ENCODE results near the gene PPIP5K2.

PPIP5K2 gene

GRCh38 chr5:103127292-103127817, 7.3 kb downstream of the PPIP5K2 start:
- POLR2A ChIA-PET: no interaction called here
- no peak for TF ChIP-seq FOXK2 (IDR thresholded peaks at IDR 0.05)
- no peak for TF ChIP-seq PKNOX1 (IDR thresholded peaks at IDR 0.05)
- no peak for TF ChIP-seq FOXM1 (IDR thresholded peaks at IDR 0.05; ENCODE audit: borderline replicate concordance)
- TF ChIP-seq BHLHE40 (IDR thresholded peaks at IDR 0.05; ENCODE audit: borderline replicate concordance): no peak
- no peak for TF ChIP-seq TARDBP (IDR thresholded peaks at IDR 0.05)
- no peak for TF ChIP-seq NFRKB (IDR thresholded peaks at IDR 0.05)
- no peak for TF ChIP-seq LEF1 (IDR thresholded peaks at IDR 0.05; ENCODE audit: borderline replicate concordance)
- TF ChIP-seq FOXA1 (IDR thresholded peaks at IDR 0.05): no peak
- no peak for TF ChIP-seq ELF4 (IDR thresholded peaks at IDR 0.05)
- no peak for TF ChIP-seq ZNF384 (IDR thresholded peaks at IDR 0.05)
- TF ChIP-seq CTBP1 (IDR thresholded peaks at IDR 0.05; ENCODE audit: borderline replicate concordance): no peak
- TF ChIP-seq L3MBTL2 (conservative IDR thresholded peaks at IDR 0.05): no peak
- no peak for TF ChIP-seq ARNT (IDR thresholded peaks at IDR 0.05)
- TF ChIP-seq HDGF (IDR thresholded peaks at IDR 0.05; ENCODE audit: borderline replicate concordance): no peak
- TF ChIP-seq SUZ12 (IDR thresholded peaks at IDR 0.05): no peak
- no peak for TF ChIP-seq SP1 (IDR thresholded peaks at IDR 0.05)
- DNase-seq (ENCODE audit: extremely low spot score): no peak
- CTCF ChIA-PET: interaction anchor here (1.0 kb wide), 1 partner anchor 9 kb away, joined by 3 read pairs; no protein-coding TSS in a partner anchor

GRCh38 chr5:103128202-103128601, 8.1 kb downstream of the PPIP5K2 start:
- no peak for TF ChIP-seq SP1 (IDR thresholded peaks at IDR 0.05)
- TF ChIP-seq ZNF384 (IDR thresholded peaks at IDR 0.05): no peak
- no peak for TF ChIP-seq FOXA1 (IDR thresholded peaks at IDR 0.05)
- TF ChIP-seq SUZ12 (IDR thresholded peaks at IDR 0.05): no peak
- TF ChIP-seq LEF1 (IDR thresholded peaks at IDR 0.05; ENCODE audit: borderline replicate concordance): no peak
- TF ChIP-seq FOXM1 (IDR thresholded peaks at IDR 0.05; ENCODE audit: borderline replicate concordance): no peak
- TF ChIP-seq L3MBTL2 (conservative IDR thresholded peaks at IDR 0.05): no peak
- no peak for TF ChIP-seq TARDBP (IDR thresholded peaks at IDR 0.05)
- TF ChIP-seq BHLHE40 (IDR thresholded peaks at IDR 0.05; ENCODE audit: borderline replicate concordance): no peak
- no peak for TF ChIP-seq PKNOX1 (IDR thresholded peaks at IDR 0.05)
- TF ChIP-seq HDGF (IDR thresholded peaks at IDR 0.05; ENCODE audit: borderline replicate concordance): no peak
- no peak for TF ChIP-seq CTBP1 (IDR thresholded peaks at IDR 0.05; ENCODE audit: borderline replicate concordance)
- no peak for TF ChIP-seq ELF4 (IDR thresholded peaks at IDR 0.05)
- TF ChIP-seq NFRKB (IDR thresholded peaks at IDR 0.05): no peak
- no peak for TF ChIP-seq FOXK2 (IDR thresholded peaks at IDR 0.05)
- no peak for TF ChIP-seq ARNT (IDR thresholded peaks at IDR 0.05)
- ChIA-PET POLR2A (interaction anchor here (1.3 kb wide), 1 partner anchor 8 kb away, joined by 5 read pairs; the partner anchor contains the start of genes GIN1 and PPIP5K2), CTCF (interaction anchor here (0.7 to 1.0 kb wide), 4 partner anchors 8 to 447 kb away, joined by 3 read pairs; partner anchors contain the start of gene GIN1)
- DNase-seq (ENCODE audit: extremely low spot score): no peak

GRCh38 chr5:103132684-103133083, 12.6 kb downstream of the PPIP5K2 start:
- CTCF ChIA-PET: no interaction called here
- POLR2A ChIA-PET: interaction anchor here (1.7 kb wide), 1 partner anchor 13 kb away, joined by 5 read pairs; the partner anchor contains the start of genes GIN1 and PPIP5K2
- DNase-seq (ENCODE audit: extremely low spot score): no peak
- no peak for TF ChIP-seq L3MBTL2 (conservative IDR thresholded peaks at IDR 0.05)

GRCh38 chr5:103133231-103133630, 13.1 kb downstream of the PPIP5K2 start:
- TF ChIP-seq ZNF384 (IDR thresholded peaks at IDR 0.05) (no peak), BHLHE40 (IDR thresholded peaks at IDR 0.05; ENCODE audit: borderline replicate concordance) (no peak), L3MBTL2 (conservative IDR thresholded peaks at IDR 0.05) (no peak), SP1 (IDR thresholded peaks at IDR 0.05) (no peak), FOXA1 (IDR thresholded peaks at IDR 0.05) (no peak), CTBP1 (IDR thresholded peaks at IDR 0.05; ENCODE audit: borderline replicate concordance) (no peak), LEF1 (IDR thresholded peaks at IDR 0.05; ENCODE audit: borderline replicate concordance) (no peak), ARNT (IDR thresholded peaks at IDR 0.05) (no peak), SUZ12 (IDR thresholded peaks at IDR 0.05) (no peak), NFRKB (IDR thresholded peaks at IDR 0.05) (no peak), FOXM1 (IDR thresholded peaks at IDR 0.05; ENCODE audit: borderline replicate concordance) (no peak), TARDBP (IDR thresholded peaks at IDR 0.05) (no peak), ELF4 (IDR thresholded peaks at IDR 0.05) (no peak), FOXK2 (IDR thresholded peaks at IDR 0.05) (no peak), PKNOX1 (IDR thresholded peaks at IDR 0.05) (no peak), HDGF (IDR thresholded peaks at IDR 0.05; ENCODE audit: borderline replicate concordance) (no peak)
- no peak for DNase-seq (ENCODE audit: extremely low spot score)
- POLR2A ChIA-PET: interaction anchor here (1.7 kb wide), 1 partner anchor 14 kb away, joined by 5 read pairs; the partner anchor contains the start of genes GIN1 and PPIP5K2
- CTCF ChIA-PET: interaction anchor here (1.0 kb wide), 1 partner anchor 452 kb away, joined by 4 read pairs; no protein-coding TSS in a partner anchor

GRCh38 chr5:103135461-103135860, 15.4 kb downstream of the PPIP5K2 start:
- CTCF ChIA-PET: interaction anchor here (0.8 kb wide), 1 partner anchor 8 kb away, joined by 3 read pairs; no protein-coding TSS in a partner anchor
- TF ChIP-seq PKNOX1 (IDR thresholded peaks at IDR 0.05): no peak
- no peak for TF ChIP-seq ARNT (IDR thresholded peaks at IDR 0.05)
- TF ChIP-seq LEF1 (IDR thresholded peaks at IDR 0.05; ENCODE audit: borderline replicate concordance): no peak
- no peak for TF ChIP-seq FOXA1 (IDR thresholded peaks at IDR 0.05)
- TF ChIP-seq ZNF384 (IDR thresholded peaks at IDR 0.05): no peak
- POLR2A ChIA-PET: no interaction called here
- DNase-seq (ENCODE audit: extremely low spot score): no peak

Data from HEK293T (cell line).